ENCODE results near the gene MYH11. TPM values are rescaled to one million over a fixed set of nuclear protein-coding genes. Genes with fewer than 3 reads are reported as not detected.
A peak's percentile ranks its signal among the peaks of the same experiment; 100 is the strongest.

Gene MYH11
- total and polyA plus RNA-seq, 2 donors = 1.1 to 26.6 TPM

- DNase-seq (ENCODE audit: low read depth in 6 of 9, low spot score in 9 of 9) = no peak
- Histone ChIP-seq H3K27ac (ENCODE audit: low read depth in 1 of 2, low read length in 1 of 2) (no peak overlapping the region), H3K27me3 (ENCODE audit: control insufficient read depth in 2 of 2, insufficient read depth in 1 of 2, low read length in 1 of 2) (no peaks in the 10 kb centered on the region), H3K4me3 (ENCODE audit: low read length in 2 of 2) (no peak overlapping the region), H3K9me3 (ENCODE audit: control insufficient read depth in 2 of 2, insufficient read depth in 1 of 2, low read length in 1 of 2) (no peaks in the 10 kb centered on the region), H3K36me3 (ENCODE audit: control insufficient read depth in 2 of 2, insufficient read depth in 2 of 2, low read length in 1 of 2) (peaks cover 20 to 40% of the 10 kb centered on the region in 2 donors), H3K4me1 (ENCODE audit: control insufficient read depth in 2 of 2, insufficient read depth in 2 of 2, low read length in 2 of 2) (no peaks in the 10 kb centered on the region)
- WGBS = 93% methylated on average over 13 of the region's 13 CpGs
These were observed 25.1 kb upstream of the MYH11 start for GRCh38 chr16:15881794-15882379.

DNA sequence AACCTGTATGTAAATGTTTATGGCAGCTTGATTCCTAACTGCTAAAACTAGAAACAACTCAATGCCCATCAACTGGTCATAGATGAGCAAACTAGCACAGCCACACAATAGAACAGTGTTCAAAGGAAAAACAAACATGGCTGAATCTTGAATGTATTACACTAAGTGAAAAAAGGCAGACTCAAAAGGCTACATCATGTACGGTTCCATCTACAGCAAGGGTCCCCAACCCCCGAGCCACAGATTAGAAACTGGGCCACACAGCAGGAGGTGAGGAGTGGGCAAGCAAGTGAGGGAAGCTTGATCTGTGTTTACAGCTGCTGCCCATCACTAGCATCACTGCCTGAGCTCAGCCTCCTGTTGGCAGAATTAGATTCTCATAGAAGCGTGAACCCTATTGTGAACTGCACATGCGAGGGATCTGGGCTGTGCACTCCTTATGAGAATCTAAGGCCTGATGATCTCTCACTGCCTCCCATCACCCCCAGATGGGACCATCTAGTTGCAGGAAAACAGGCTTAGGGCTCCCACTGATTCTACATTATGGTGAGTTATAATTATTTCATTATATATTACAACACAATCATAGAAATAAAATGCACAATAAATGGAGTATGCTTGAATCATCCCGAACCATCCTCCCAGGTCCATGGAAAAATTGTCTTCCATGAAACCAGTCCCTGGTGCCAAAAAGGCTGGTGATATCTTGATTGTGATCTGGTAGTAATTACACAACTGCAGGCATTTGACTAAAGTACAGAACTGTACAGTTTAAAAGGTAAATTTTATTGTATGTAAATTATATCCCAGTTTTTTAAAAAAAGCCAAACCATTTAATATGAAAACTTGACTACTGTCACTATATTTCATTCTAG lies 23.8 kb upstream of the MYH11 start:
- H3K36me3 ChIP-seq (ENCODE audit: control insufficient read depth in 2 of 2, insufficient read depth in 2 of 2, low read length in 1 of 2) = peaks cover 20 to 40% of the 10 kb centered on the region in 2 donors
- no peaks in the 10 kb centered on the region for H3K4me1 ChIP-seq (ENCODE audit: control insufficient read depth in 2 of 2, insufficient read depth in 2 of 2, low read length in 2 of 2)
- H3K27ac ChIP-seq (ENCODE audit: low read depth in 1 of 2, low read length in 1 of 2) = no peak overlapping the region
- no peaks in the 10 kb centered on the region for H3K9me3 ChIP-seq (ENCODE audit: control insufficient read depth in 2 of 2, insufficient read depth in 1 of 2, low read length in 1 of 2)
- 96% methylated on average over 5 of the region's 5 CpGs for WGBS
- H3K27me3 ChIP-seq (ENCODE audit: control insufficient read depth in 2 of 2, insufficient read depth in 1 of 2, low read length in 1 of 2) = no peaks in the 10 kb centered on the region
- DNase-seq (ENCODE audit: low read depth in 6 of 9, low spot score in 9 of 9) = no peak
- no peak overlapping the region for H3K4me3 ChIP-seq (ENCODE audit: low read length in 2 of 2)

DNA sequence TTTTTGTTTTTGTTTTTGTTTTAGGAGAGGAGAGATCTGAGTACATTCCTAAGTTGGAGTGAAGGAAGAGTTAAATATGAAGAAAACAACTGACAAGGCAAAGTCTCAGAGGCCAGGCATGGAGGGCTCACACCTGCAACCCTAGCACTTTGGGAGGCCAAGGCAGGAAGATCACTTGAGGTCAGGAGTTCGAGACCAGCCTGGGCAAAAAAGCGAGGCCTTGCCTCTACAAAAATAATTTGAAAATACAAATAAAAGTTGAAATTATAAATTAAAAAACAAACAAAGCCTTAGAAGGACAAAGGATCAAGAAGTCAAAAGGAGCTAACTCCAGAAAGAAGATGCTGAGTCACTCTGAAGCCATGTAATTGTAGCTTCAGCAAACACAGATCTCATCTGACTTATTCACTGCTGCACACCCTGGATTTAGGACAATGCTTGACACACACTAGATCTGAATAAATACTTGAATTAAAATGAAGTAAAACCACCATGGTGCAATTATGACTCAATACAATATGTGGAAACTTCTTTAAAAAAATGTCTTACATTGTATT lies 22.5 kb upstream of the MYH11 start:
- Histone ChIP-seq H3K4me1 (ENCODE audit: control insufficient read depth in 2 of 2, insufficient read depth in 2 of 2, low read length in 2 of 2) (no peaks in the 10 kb centered on the region), H3K9me3 (ENCODE audit: control insufficient read depth in 2 of 2, insufficient read depth in 1 of 2, low read length in 1 of 2) (no peaks in the 10 kb centered on the region), H3K27me3 (ENCODE audit: control insufficient read depth in 2 of 2, insufficient read depth in 1 of 2, low read length in 1 of 2) (no peaks in the 10 kb centered on the region), H3K36me3 (ENCODE audit: control insufficient read depth in 2 of 2, insufficient read depth in 2 of 2, low read length in 1 of 2) (peaks cover 23 to 43% of the 10 kb centered on the region in 2 donors), H3K4me3 (ENCODE audit: low read length in 2 of 2) (no peak overlapping the region), H3K27ac (ENCODE audit: low read depth in 1 of 2, low read length in 1 of 2) (no peak overlapping the region)
- DNase-seq (ENCODE audit: low read depth in 6 of 9, low spot score in 9 of 9) = no peak
- 98% methylated on average over 2 of the region's 2 CpGs for WGBS

DNA sequence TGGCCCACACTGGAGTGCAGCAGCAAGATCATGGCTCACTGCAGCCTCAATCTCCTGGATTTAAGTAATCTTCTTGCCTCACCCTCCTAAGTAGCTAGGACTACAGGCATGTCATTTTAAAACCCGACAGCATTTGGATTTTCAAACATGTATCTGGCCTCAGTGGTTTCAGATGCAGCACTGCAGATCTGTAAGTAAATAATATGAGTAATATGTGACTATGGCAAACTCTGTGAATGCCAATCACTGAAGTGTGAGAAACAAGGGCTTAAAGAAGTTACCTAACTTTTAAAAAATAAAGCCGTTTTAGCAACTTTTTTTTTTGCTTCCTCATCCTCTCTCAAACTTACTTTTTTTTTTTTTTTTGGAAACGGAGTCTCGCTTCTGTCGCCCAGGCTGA lies 19.7 kb upstream of the MYH11 start:
- Histone ChIP-seq H3K27me3 (ENCODE audit: control insufficient read depth in 2 of 2, insufficient read depth in 1 of 2, low read length in 1 of 2) (no peaks in the 10 kb centered on the region), H3K4me3 (ENCODE audit: low read length in 2 of 2) (no peak overlapping the region), H3K36me3 (ENCODE audit: control insufficient read depth in 2 of 2, insufficient read depth in 2 of 2, low read length in 1 of 2) (peaks cover 21 to 30% of the 10 kb centered on the region in 2 donors), H3K27ac (ENCODE audit: low read depth in 1 of 2, low read length in 1 of 2) (no peak overlapping the region), H3K9me3 (ENCODE audit: control insufficient read depth in 2 of 2, insufficient read depth in 1 of 2, low read length in 1 of 2) (no peaks in the 10 kb centered on the region), H3K4me1 (ENCODE audit: control insufficient read depth in 2 of 2, insufficient read depth in 2 of 2, low read length in 2 of 2) (no peaks in the 10 kb centered on the region)
- DNase-seq (ENCODE audit: low read depth in 6 of 9, low spot score in 9 of 9) = no peak
- WGBS = 97% methylated on average over 5 of the region's 5 CpGs

- WGBS = 76% methylated on average over 7 of the region's 7 CpGs
- H3K4me3 ChIP-seq (ENCODE audit: low read length in 2 of 2) = no peak overlapping the region
- peak in 2 of 9 donors; percentile 15 to 23 for DNase-seq (ENCODE audit: low read depth in 6 of 9, low spot score in 9 of 9)
- H3K4me1 ChIP-seq (ENCODE audit: control insufficient read depth in 2 of 2, insufficient read depth in 2 of 2, low read length in 2 of 2) = no peaks in the 10 kb centered on the region
- no peaks in the 10 kb centered on the region for H3K27me3 ChIP-seq (ENCODE audit: control insufficient read depth in 2 of 2, insufficient read depth in 1 of 2, low read length in 1 of 2)
- H3K27ac ChIP-seq (ENCODE audit: low read depth in 1 of 2, low read length in 1 of 2) = no peak overlapping the region
- H3K9me3 ChIP-seq (ENCODE audit: control insufficient read depth in 2 of 2, insufficient read depth in 1 of 2, low read length in 1 of 2) = no peaks in the 10 kb centered on the region
- peaks cover 20 to 38% of the 10 kb centered on the region in 2 donors for H3K36me3 ChIP-seq (ENCODE audit: control insufficient read depth in 2 of 2, insufficient read depth in 2 of 2, low read length in 1 of 2)
These were observed 18.0 kb upstream of the MYH11 start for GRCh38 chr16:15874745-15875314.

- Histone ChIP-seq H3K36me3 (ENCODE audit: control insufficient read depth in 2 of 2, insufficient read depth in 2 of 2, low read length in 1 of 2) (peaks cover 23 to 34% of the 10 kb centered on the region in 2 donors), H3K4me3 (ENCODE audit: low read length in 2 of 2) (no peak overlapping the region), H3K27me3 (ENCODE audit: control insufficient read depth in 2 of 2, insufficient read depth in 1 of 2, low read length in 1 of 2) (no peaks in the 10 kb centered on the region), H3K4me1 (ENCODE audit: control insufficient read depth in 2 of 2, insufficient read depth in 2 of 2, low read length in 2 of 2) (no peaks in the 10 kb centered on the region), H3K9me3 (ENCODE audit: control insufficient read depth in 2 of 2, insufficient read depth in 1 of 2, low read length in 1 of 2) (no peaks in the 10 kb centered on the region), H3K27ac (ENCODE audit: low read depth in 1 of 2, low read length in 1 of 2) (no peak overlapping the region)
- WGBS = 95% methylated on average over 1 of the region's 1 CpG
- DNase-seq (ENCODE audit: low read depth in 6 of 9, low spot score in 9 of 9) = no peak
These were observed 16.9 kb upstream of the MYH11 start for GRCh38 chr16:15873737-15874136.

GRCh38 chr16:15873301-15873700 lies 16.5 kb upstream of the MYH11 start:
- no peaks in the 10 kb centered on the region for H3K27me3 ChIP-seq (ENCODE audit: control insufficient read depth in 2 of 2, insufficient read depth in 1 of 2, low read length in 1 of 2)
- no peaks in the 10 kb centered on the region for H3K4me1 ChIP-seq (ENCODE audit: control insufficient read depth in 2 of 2, insufficient read depth in 2 of 2, low read length in 2 of 2)
- DNase-seq (ENCODE audit: low read depth in 6 of 9, low spot score in 9 of 9) = no peak
- peaks cover 20 to 30% of the 10 kb centered on the region in 2 donors for H3K36me3 ChIP-seq (ENCODE audit: control insufficient read depth in 2 of 2, insufficient read depth in 2 of 2, low read length in 1 of 2)
- no peak overlapping the region for H3K27ac ChIP-seq (ENCODE audit: low read depth in 1 of 2, low read length in 1 of 2)
- H3K9me3 ChIP-seq (ENCODE audit: control insufficient read depth in 2 of 2, insufficient read depth in 1 of 2, low read length in 1 of 2) = no peaks in the 10 kb centered on the region
- H3K4me3 ChIP-seq (ENCODE audit: low read length in 2 of 2) = no peak overlapping the region
- WGBS = 98% methylated on average over 2 of the region's 2 CpGs

DNA sequence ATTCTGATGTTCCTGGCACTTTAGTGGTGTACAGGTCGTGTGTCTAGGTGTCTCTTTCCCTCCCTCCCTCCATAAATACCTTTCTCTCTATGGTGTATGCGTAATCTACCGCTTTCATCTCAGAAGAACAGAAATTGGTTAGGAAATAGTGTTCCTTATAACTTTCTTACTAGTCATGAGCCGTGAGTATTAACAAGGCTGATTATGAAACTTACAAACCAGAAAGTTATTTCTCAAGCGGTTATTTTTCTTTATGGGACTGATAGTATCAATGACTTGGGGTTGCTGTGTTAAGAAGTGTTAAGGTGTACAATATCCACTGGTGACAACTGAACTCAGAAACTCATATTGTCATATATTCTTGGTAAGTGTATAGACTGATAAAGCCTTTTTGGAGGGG lies 13.2 kb upstream of the MYH11 start:
- DNase-seq (ENCODE audit: low read depth in 6 of 9, low spot score in 9 of 9) = no peak
- Histone ChIP-seq H3K9me3 (ENCODE audit: control insufficient read depth in 2 of 2, insufficient read depth in 1 of 2, low read length in 1 of 2) (no peaks in the 10 kb centered on the region), H3K27ac (ENCODE audit: low read depth in 1 of 2, low read length in 1 of 2) (no peak overlapping the region), H3K36me3 (ENCODE audit: control insufficient read depth in 2 of 2, insufficient read depth in 2 of 2, low read length in 1 of 2) (peaks cover 31 to 35% of the 10 kb centered on the region in 2 donors), H3K4me3 (ENCODE audit: low read length in 2 of 2) (no peak overlapping the region), H3K27me3 (ENCODE audit: control insufficient read depth in 2 of 2, insufficient read depth in 1 of 2, low read length in 1 of 2) (no peaks in the 10 kb centered on the region), H3K4me1 (ENCODE audit: control insufficient read depth in 2 of 2, insufficient read depth in 2 of 2, low read length in 2 of 2) (no peaks in the 10 kb centered on the region)
- WGBS = 97% methylated on average over 5 of the region's 5 CpGs

- H3K4me1 ChIP-seq (ENCODE audit: control insufficient read depth in 2 of 2, insufficient read depth in 2 of 2, low read length in 2 of 2) = no peaks in the 10 kb centered on the region
- no peaks in the 10 kb centered on the region for H3K9me3 ChIP-seq (ENCODE audit: control insufficient read depth in 2 of 2, insufficient read depth in 1 of 2, low read length in 1 of 2)
- H3K36me3 ChIP-seq (ENCODE audit: control insufficient read depth in 2 of 2, insufficient read depth in 2 of 2, low read length in 1 of 2) = peaks cover 19 to 32% of the 10 kb centered on the region in 2 donors
- DNase-seq (ENCODE audit: low read depth in 6 of 9, low spot score in 9 of 9) = no peak
- H3K27ac ChIP-seq (ENCODE audit: low read depth in 1 of 2, low read length in 1 of 2) = no peak overlapping the region
- H3K27me3 ChIP-seq (ENCODE audit: control insufficient read depth in 2 of 2, insufficient read depth in 1 of 2, low read length in 1 of 2) = no peaks in the 10 kb centered on the region
- no peak overlapping the region for H3K4me3 ChIP-seq (ENCODE audit: low read length in 2 of 2)
- WGBS = 97% methylated on average over 5 of the region's 5 CpGs
These were observed 9.6 kb upstream of the MYH11 start for GRCh38 chr16:15866451-15866850.

Data from thymus (tissue), 11 donors.